ENCODE data around the gene ELF2. TPM values are rescaled to one million over a fixed set of nuclear protein-coding genes. Genes with fewer than 3 reads are reported as not detected.

The ELF2 gene
- total and polyA plus RNA-seq, 2 of the 8 experiments (the other 6 are each of a cell fraction or from before 2014, with no cell fraction given): 21.1 to 44.3 TPM

- H3K4ac ChIP-seq (replicated peaks; ENCODE audit: insufficient read length, low read depth, low read length): no peak overlapping the region
- no peak overlapping the region for H3K27ac ChIP-seq (ENCODE audit: low read depth, low read length)
- TF ChIP-seq BRCA1 (IDR thresholded peaks at IDR 0.05; ENCODE audit: low read depth, low read length) (no peak), SRF (IDR thresholded peaks at IDR 0.05; ENCODE audit: low read depth, low read length) (no peak), CTCF (IDR thresholded peaks at IDR 0.05; ENCODE audit: control extremely low read depth in 1 of 3, insufficient read depth in 1 of 3, low read depth in 1 of 3, low read length in 3 of 3) (no peak), BACH1 (IDR thresholded peaks at IDR 0.05; ENCODE audit: low read length) (no peak), KDM1A (IDR thresholded peaks at IDR 0.05; ENCODE audit: borderline replicate concordance, low read length) (no peak), TBP (IDR thresholded peaks at IDR 0.05; ENCODE audit: low read depth, low read length) (no peak), YY1 (IDR thresholded peaks at IDR 0.05; ENCODE audit: low read depth, low read length) (no peak), RXRA (IDR thresholded peaks at IDR 0.05; ENCODE audit: insufficient read depth, low read depth, low read length) (no peak), SP1 (IDR thresholded peaks at IDR 0.05; ENCODE audit: low read depth, low read length) (no peak)
- no peak overlapping the region for H3K4me3 ChIP-seq (ENCODE audit: extremely low read depth in 1 of 4, insufficient read depth in 2 of 4, low read depth in 3 of 4, low read length in 4 of 4)
- H3K14ac ChIP-seq (ENCODE audit: insufficient read length): no peak overlapping the region
- H3K9me3 ChIP-seq (ENCODE audit: insufficient read depth in 2 of 2, low read depth in 1 of 2, low read length in 1 of 2): no peaks in the 10 kb centered on the region
- WGBS, 2 experiments (ENCODE audit: extremely low coverage in 1 of 2, insufficient coverage in 1 of 2, insufficient read length in 1 of 2, insufficient replicate concordance in 2 of 2, low coverage in 1 of 2, low lambda C conversion rate in 2 of 2, missing lambda C conversion rate in 1 of 2): 85% methylated on average over 6 of the region's 6 CpGs; no CpG with 5 or more reads in 1 of the 2 experiments
- no peaks in the 10 kb centered on the region for H3K36me3 ChIP-seq (ENCODE audit: control insufficient read depth in 2 of 4, insufficient read depth in 4 of 4, low read length in 3 of 4)
- peak overlapping the region; percentile 65; the same call in 1 of the 2 replicates for H2AFZ ChIP-seq (ENCODE audit: low read length)
- H4K20me1 ChIP-seq (replicated peaks in 1 of 2; ENCODE audit: control insufficient read depth in 1 of 2, insufficient read depth in 2 of 2, low read length in 2 of 2): no peaks in the 10 kb centered on the region
- H2BK20ac ChIP-seq (ENCODE audit: low read length): no peak overlapping the region
- ChIA-PET POLR2A (ENCODE audit: partially characterized antibody) (no interaction called here), CTCF (ENCODE audit: partially characterized antibody) (interaction anchor here (0.5 to 1.5 kb wide), 3 partner anchors 11 to 285 kb away, joined by 3 to 5 read pairs (median 3); no protein-coding TSS in a partner anchor)
- H3K23me2 ChIP-seq (ENCODE audit: low read depth, low read length): no peaks in the 10 kb centered on the region
- no peaks in the 10 kb centered on the region for H3K79me2 ChIP-seq (ENCODE audit: control insufficient read depth in 1 of 2, insufficient read depth in 2 of 2, low read length in 2 of 2)
- no peak for DNase-seq (ENCODE audit: low read depth in 1 of 2, low spot score in 2 of 2)
- H4K5ac ChIP-seq (ENCODE audit: insufficient read length, low read depth, low read length): no peak overlapping the region
- FAIRE-seq: no peak
- H4K8ac ChIP-seq (ENCODE audit: extremely low read depth, insufficient read depth, low read length): no peak overlapping the region
- no peak overlapping the region; the same call in 1 of the 2 replicates for H3K18ac ChIP-seq (ENCODE audit: extremely low read depth, low read length)
- H3K9ac ChIP-seq (replicated peaks in 1 of 4; ENCODE audit: extremely low read depth in 1 of 4, low read depth in 3 of 4, low read length in 3 of 4): no peak overlapping the region
- no peak overlapping the region for H2BK12ac ChIP-seq (ENCODE audit: low read depth, low read length)
- no peak overlapping the region for H3K4me2 ChIP-seq (ENCODE audit: insufficient read depth in 1 of 2, low read depth in 2 of 2, low read length in 2 of 2)
- H3K79me1 ChIP-seq (ENCODE audit: low read depth, low read length): no peaks in the 10 kb centered on the region
- H3K4me1 ChIP-seq (replicated peaks in 1 of 4; ENCODE audit: control insufficient read depth in 3 of 4, insufficient read depth in 4 of 4, low read length in 3 of 4): no peaks in the 10 kb centered on the region; a peak in 1 of 7 replicates
- H2AK5ac ChIP-seq (ENCODE audit: low read depth, low read length): no peak overlapping the region
- no peak overlapping the region for H4K91ac ChIP-seq (replicated peaks; ENCODE audit: insufficient read length, low read length)
- no peaks in the 10 kb centered on the region for H3K27me3 ChIP-seq (replicated peaks in 1 of 4; ENCODE audit: control insufficient read depth in 3 of 4, extremely low read depth in 1 of 4, insufficient read depth in 3 of 4, low read length in 3 of 4)
- no peak overlapping the region for H3K23ac ChIP-seq (ENCODE audit: insufficient read length)
- H2BK15ac ChIP-seq (ENCODE audit: low read length): no peak overlapping the region
- no peak overlapping the region for H2BK5ac ChIP-seq (ENCODE audit: low read depth, low read length)
- no peak overlapping the region for H3K56ac ChIP-seq (replicated peaks; ENCODE audit: insufficient read length, low read depth, low read length)
- no peak overlapping the region for H2BK120ac ChIP-seq (replicated peaks; ENCODE audit: low read depth, low read length)
These were observed 30.9 kb upstream of the ELF2 start for GRCh38 chr4:139207873-139208403.
